Astrocyte (in vitro differentiated cells and primary cell): ENCODE data around the gene EFNA5. TPM values are rescaled to one million over a fixed set of nuclear protein-coding genes. Genes with fewer than 3 reads are reported as not detected.
A peak's percentile ranks its signal among the peaks of the same experiment; 100 is the strongest.

ENCODE experiments used
- DNase-seq: peaks from one replicate; pipeline ENCODE4 v3.0.0-alpha.2; 2010; ENCODE audit warnings: low read depth
- FAIRE-seq: peaks from 2 replicates; lab custom pipeline; 2011; peaks lifted over from hg19 to GRCh38; lab: Jason Lieb, UNC
- H2AFZ ChIP-seq: 2 replicates; pipeline ENCODE4 v1.6.0; 2012; ENCODE audit warnings: low read depth, low read length, inconsistent platforms
- H3K27ac ChIP-seq: 2 replicates; pipeline ENCODE4 v1.5.1; 2011; ENCODE audit warnings: low read depth, low read length, inconsistent platforms
- H3K27me3 ChIP-seq: 2 replicates; pipeline ENCODE4 v1.6.0; 2011; ENCODE audit warnings: low read length, inconsistent platforms; ENCODE audit not compliant: insufficient read depth
- H3K36me3 ChIP-seq: 2 replicates; pipeline ENCODE4 v1.5.1; 2011; ENCODE audit warnings: low read length, inconsistent platforms; ENCODE audit not compliant: insufficient read depth
- H3K4me1 ChIP-seq: 2 replicates; pipeline ENCODE4 v1.5.1; 2011; ENCODE audit warnings: low read length, inconsistent platforms; ENCODE audit not compliant: insufficient read depth
- H3K4me2 ChIP-seq: 2 replicates; pipeline ENCODE4 v1.6.0; 2012; ENCODE audit warnings: low read length, inconsistent platforms
- H3K4me3 ChIP-seq: 2 replicates; pipeline ENCODE4 v1.5.1; 2011; ENCODE audit warnings: low read depth, mild to moderate bottlenecking, low read length, inconsistent platforms; ENCODE audit not compliant: insufficient read depth
- H3K79me2 ChIP-seq: 2 replicates; pipeline ENCODE4 v1.6.0; 2012; ENCODE audit warnings: mild to moderate bottlenecking, low read length, inconsistent platforms; ENCODE audit not compliant: insufficient read depth
- H3K9ac ChIP-seq: 2 replicates; pipeline ENCODE4 v1.6.0; 2012; ENCODE audit warnings: mild to moderate bottlenecking, low read length, inconsistent platforms
- H3K9me3 ChIP-seq: 2 replicates; pipeline ENCODE4 v1.5.1; 2012; ENCODE audit warnings: low read depth, mild to moderate bottlenecking, low read length, inconsistent platforms; ENCODE audit not compliant: insufficient read depth
- H4K20me1 ChIP-seq: 2 replicates; pipeline ENCODE4 v1.6.0; 2012; ENCODE audit warnings: low read length, inconsistent platforms; ENCODE audit not compliant: insufficient read depth
- H3K27ac Mint-ChIP-seq: one replicate; pipeline ENCODE4 v1.8.0; 2021; ENCODE audit warnings: mild to moderate bottlenecking, mixed read lengths; ENCODE audit not compliant: unreplicated experiment
- H3K27me3 Mint-ChIP-seq: one replicate; pipeline ENCODE4 v1.8.0; 2021; ENCODE audit warnings: low read depth, mixed read lengths; ENCODE audit not compliant: unreplicated experiment
- H3K36me3 Mint-ChIP-seq: one replicate; pipeline ENCODE4 v1.8.0; 2021; ENCODE audit warnings: low read depth, mixed read lengths; ENCODE audit not compliant: unreplicated experiment
- H3K4me1 Mint-ChIP-seq: one replicate; pipeline ENCODE4 v1.8.0; 2021; ENCODE audit warnings: low read depth, mixed read lengths; ENCODE audit not compliant: unreplicated experiment
- H3K4me3 Mint-ChIP-seq: one replicate; pipeline ENCODE4 v1.8.0; 2021; ENCODE audit warnings: mild to moderate bottlenecking, moderate library complexity, mixed read lengths; ENCODE audit not compliant: unreplicated experiment
- H3K9me3 Mint-ChIP-seq: one replicate; pipeline ENCODE4 v1.8.0; 2021; ENCODE audit warnings: mild to moderate bottlenecking, mixed read lengths; ENCODE audit not compliant: unreplicated experiment
- EZH2 ChIP-seq: IDR thresholded peaks from 2 replicates; pipeline ENCODE4 v1.6.1; 2012; ENCODE audit warnings: mild to moderate bottlenecking, low read length, inconsistent platforms; ENCODE audit not compliant: insufficient read depth
- total RNA-seq: library from RNA; stranded (reverse); gene quantifications from 2 replicates; pipeline ENCODE4 v1.2.1, GENCODE V29; 2021
- TF ChIP-seq, protein P1 (sequence below): IDR thresholded peaks from 2 replicates; pipeline ENCODE4 v1.5.1; 2011; ENCODE audit warnings: low read depth, mild to moderate bottlenecking, inconsistent platforms, low read length, moderate library complexity; ENCODE audit not compliant: insufficient read depth

The EFNA5 gene
- total RNA-seq, 1 donor from 2014 or later, result 59.3 TPM

DNA sequence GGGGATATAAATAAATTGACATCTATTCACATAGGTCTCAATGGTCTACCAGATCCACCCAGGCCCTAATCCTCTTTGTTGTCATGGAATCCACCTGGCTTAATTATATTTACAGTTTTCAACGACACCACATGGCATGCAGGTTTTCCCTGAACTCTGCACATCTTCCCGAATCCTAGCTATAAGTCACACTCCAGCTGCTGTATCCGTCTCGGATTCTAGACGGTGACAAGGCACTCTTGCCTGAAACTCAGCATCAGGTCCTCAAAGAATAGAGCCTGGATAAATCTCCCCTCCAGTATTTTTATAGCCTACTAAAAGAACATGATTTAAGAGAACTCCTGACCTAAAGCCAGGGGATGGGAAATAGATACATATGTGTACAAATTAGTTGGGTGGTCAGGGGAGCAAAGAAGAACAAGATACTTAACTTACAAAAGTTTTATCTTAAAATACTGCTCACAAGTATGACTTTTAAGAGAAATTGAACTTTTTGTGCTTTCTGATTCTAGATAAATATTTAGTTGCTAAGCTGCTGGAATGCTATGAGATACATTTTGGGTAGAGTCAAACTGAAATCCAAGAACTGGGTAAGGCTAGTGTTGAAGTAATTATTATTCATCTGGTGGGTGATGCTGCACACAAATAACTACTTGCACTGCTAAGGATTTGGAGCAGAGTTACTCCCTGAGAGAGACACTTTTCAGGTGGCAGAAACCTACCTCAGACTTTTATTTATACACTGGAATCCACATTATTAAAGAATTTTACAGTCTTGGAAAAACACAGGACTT, 187.3 kb downstream of the EFNA5 start:
- H4K20me1 ChIP-seq, result no peaks in the 10 kb centered on the region
- H3K9me3 ChIP-seq, result no peaks in the 10 kb centered on the region
- no peak overlapping the region for H3K9ac ChIP-seq
- FAIRE-seq (no peak), DNase-seq (no peak)
- Mint-ChIP-seq H3K9me3 (no peaks in the 10 kb centered on the region), H3K4me1 (peaks cover 30% of the 10 kb centered on the region), H3K36me3 (no peaks in the 10 kb centered on the region), H3K4me3 (no peak overlapping the region), H3K27ac (peak overlapping the region; percentile 73), H3K27me3 (no peaks in the 10 kb centered on the region)
- H3K4me1 ChIP-seq, result no peaks in the 10 kb centered on the region
- H3K79me2 ChIP-seq, result no peaks in the 10 kb centered on the region
- H3K27ac ChIP-seq, result no peak overlapping the region
- H3K4me3 ChIP-seq, result no peak overlapping the region
- no peak overlapping the region for H3K4me2 ChIP-seq
- no peaks in the 10 kb centered on the region for H3K27me3 ChIP-seq
- H2AFZ ChIP-seq, result no peak overlapping the region
- no peaks in the 10 kb centered on the region for H3K36me3 ChIP-seq
- TF ChIP-seq, protein P1, sequence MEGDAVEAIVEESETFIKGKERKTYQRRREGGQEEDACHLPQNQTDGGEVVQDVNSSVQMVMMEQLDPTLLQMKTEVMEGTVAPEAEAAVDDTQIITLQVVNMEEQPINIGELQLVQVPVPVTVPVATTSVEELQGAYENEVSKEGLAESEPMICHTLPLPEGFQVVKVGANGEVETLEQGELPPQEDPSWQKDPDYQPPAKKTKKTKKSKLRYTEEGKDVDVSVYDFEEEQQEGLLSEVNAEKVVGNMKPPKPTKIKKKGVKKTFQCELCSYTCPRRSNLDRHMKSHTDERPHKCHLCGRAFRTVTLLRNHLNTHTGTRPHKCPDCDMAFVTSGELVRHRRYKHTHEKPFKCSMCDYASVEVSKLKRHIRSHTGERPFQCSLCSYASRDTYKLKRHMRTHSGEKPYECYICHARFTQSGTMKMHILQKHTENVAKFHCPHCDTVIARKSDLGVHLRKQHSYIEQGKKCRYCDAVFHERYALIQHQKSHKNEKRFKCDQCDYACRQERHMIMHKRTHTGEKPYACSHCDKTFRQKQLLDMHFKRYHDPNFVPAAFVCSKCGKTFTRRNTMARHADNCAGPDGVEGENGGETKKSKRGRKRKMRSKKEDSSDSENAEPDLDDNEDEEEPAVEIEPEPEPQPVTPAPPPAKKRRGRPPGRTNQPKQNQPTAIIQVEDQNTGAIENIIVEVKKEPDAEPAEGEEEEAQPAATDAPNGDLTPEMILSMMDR, result no peak
- TF ChIP-seq EZH2, result no peak

DNA sequence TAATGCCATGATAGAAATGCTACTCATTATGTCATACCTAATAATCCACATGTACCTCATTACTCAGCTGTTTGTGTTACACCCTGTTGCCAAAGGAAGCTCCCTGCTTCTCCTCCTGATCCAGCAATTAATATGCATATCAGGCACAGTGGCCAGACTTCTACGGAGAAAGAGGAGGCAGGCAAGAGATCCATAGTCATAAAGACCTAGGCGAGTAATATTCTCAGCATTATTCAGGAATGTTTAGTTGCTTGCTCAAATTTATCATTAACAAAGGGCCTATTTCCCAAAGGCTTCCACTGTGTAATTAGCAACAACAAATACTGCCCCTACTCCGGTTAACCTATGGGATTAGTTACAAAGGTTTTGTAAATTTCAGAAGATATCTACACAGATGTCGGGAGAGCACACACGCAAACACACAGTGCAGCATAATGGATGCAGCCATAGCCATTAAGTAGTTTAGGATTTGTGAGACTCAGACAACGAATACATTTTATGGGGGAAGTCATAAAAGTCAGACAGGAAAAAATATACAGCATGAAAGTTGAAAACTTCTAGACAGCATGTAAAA, 192.6 kb downstream of the EFNA5 start:
- H3K36me3 ChIP-seq, result no peaks in the 10 kb centered on the region
- Mint-ChIP-seq H3K27ac (peak overlapping the region; percentile 38), H3K4me3 (no peak overlapping the region), H3K9me3 (no peaks in the 10 kb centered on the region), H3K27me3 (no peaks in the 10 kb centered on the region), H3K36me3 (no peaks in the 10 kb centered on the region), H3K4me1 (peaks cover 31% of the 10 kb centered on the region)
- H2AFZ ChIP-seq, result peak overlapping the region; percentile 39
- H3K27ac ChIP-seq, result no peak overlapping the region
- H3K9ac ChIP-seq, result no peak overlapping the region
- FAIRE-seq, result no peak
- H3K79me2 ChIP-seq, result no peaks in the 10 kb centered on the region
- H4K20me1 ChIP-seq, result no peaks in the 10 kb centered on the region
- no peak overlapping the region for H3K4me3 ChIP-seq
- no peak overlapping the region for H3K4me2 ChIP-seq
- no peaks in the 10 kb centered on the region for H3K4me1 ChIP-seq
- TF ChIP-seq EZH2, result no peak
- TF ChIP-seq, protein P1, result no peak
- H3K9me3 ChIP-seq, result no peaks in the 10 kb centered on the region
- no peaks in the 10 kb centered on the region for H3K27me3 ChIP-seq
- DNase-seq, result no peak

DNA sequence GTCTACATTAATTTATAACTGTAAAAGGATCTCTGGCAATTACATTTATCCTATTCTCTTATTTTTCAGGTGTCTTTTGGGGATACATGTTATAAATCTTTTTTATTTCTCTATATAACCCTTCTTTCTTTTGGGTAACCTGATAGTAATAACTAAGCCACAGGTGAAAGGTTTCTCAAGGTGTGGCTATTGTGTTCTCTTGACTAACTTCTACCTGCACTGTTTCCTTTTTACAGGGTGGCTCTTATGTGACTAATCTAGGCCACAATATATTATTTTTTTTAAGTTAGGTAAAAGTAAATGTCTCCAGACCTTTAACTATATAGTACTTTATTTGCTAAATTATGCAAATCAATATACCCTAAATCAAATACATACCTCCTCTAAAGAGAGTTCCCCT, 193.2 kb downstream of the EFNA5 start:
- FAIRE-seq, result no peak
- no peaks in the 10 kb centered on the region for H3K4me1 ChIP-seq
- H3K36me3 ChIP-seq, result no peaks in the 10 kb centered on the region
- Mint-ChIP-seq H3K27me3 (no peaks in the 10 kb centered on the region), H3K9me3 (peaks cover 2% of the 10 kb centered on the region), H3K4me1 (peaks cover 36% of the 10 kb centered on the region), H3K36me3 (peaks cover under 1% of the 10 kb centered on the region), H3K27ac (peak overlapping the region; percentile 54), H3K4me3 (no peak overlapping the region)
- H3K79me2 ChIP-seq, result no peaks in the 10 kb centered on the region
- no peaks in the 10 kb centered on the region for H3K27me3 ChIP-seq
- no peak for DNase-seq
- TF ChIP-seq EZH2, result no peak
- TF ChIP-seq, protein P1, result no peak
- H4K20me1 ChIP-seq, result no peaks in the 10 kb centered on the region
- no peak overlapping the region for H3K9ac ChIP-seq
- no peak overlapping the region for H3K4me2 ChIP-seq
- no peak overlapping the region for H2AFZ ChIP-seq
- no peaks in the 10 kb centered on the region for H3K9me3 ChIP-seq
- H3K27ac ChIP-seq, result no peak overlapping the region
- H3K4me3 ChIP-seq, result no peak overlapping the region
